ENCODE data around the gene SLC35F2.
A peak's percentile ranks its signal among the peaks of the same experiment; 100 is the strongest.

Gene SLC35F2

DNA sequence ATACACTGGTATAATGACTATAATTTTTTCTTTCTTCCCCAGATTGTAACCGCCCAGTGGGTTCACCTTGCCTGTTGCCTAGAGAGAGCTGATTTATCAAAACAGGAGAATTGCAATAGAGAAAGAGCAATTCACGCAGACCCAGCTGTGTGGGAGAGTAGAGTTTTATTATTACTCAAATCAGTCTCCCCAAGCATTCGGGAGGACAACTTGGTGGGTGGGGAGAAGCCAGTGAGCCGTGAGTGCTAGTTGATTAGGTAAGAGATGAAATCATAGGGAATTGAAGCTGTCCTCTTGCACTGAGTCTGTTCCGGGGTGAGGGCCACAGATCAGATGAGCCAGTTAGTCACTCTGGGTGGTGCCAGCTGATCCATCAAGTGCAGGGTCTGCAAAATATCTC lies 73.2 kb downstream of the SLC35F2 start:
- TF ChIP-seq ISL1 (CRISPR knock-in tag; IDR thresholded peaks at IDR 0.05): peak; percentile 19; the same call in 1 of the 2 replicates
- no peak for TF ChIP-seq ARNTL (CRISPR knock-in tag; IDR thresholded peaks at IDR 0.05; ENCODE audit: borderline replicate concordance, low read depth)
- ATAC-seq: no peak

DNA sequence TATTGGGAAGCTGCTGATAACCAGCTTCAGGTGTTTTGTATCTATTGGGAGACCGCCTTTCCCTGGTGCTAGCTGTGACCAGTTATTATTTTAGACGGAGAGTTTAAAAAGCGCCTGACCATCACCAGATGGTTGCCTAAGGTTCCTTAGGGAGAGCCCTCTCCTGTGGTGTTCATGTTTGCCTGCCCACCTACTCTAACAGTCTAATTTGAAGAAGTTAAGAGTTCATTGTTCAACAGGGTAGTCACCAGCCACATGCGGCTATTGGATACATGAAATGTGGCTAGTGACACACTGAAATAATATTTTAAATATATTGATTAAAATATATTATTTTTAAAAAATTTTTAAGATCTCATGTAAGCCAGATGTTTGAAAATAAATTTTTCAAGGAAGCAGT lies 75.5 kb downstream of the SLC35F2 start:
- ATAC-seq: no peak
- TF ChIP-seq ZNF8 (CRISPR knock-in tag; IDR thresholded peaks at IDR 0.05) (no peak), ESRRG (CRISPR knock-in tag; IDR thresholded peaks at IDR 0.05) (no peak), TCF4 (CRISPR knock-in tag; IDR thresholded peaks at IDR 0.05; ENCODE audit: borderline replicate concordance) (no peak), RARB (CRISPR knock-in tag; IDR thresholded peaks at IDR 0.05) (no peak), BACH2 (CRISPR knock-in tag; IDR thresholded peaks at IDR 0.05; ENCODE audit: borderline replicate concordance) (no peak), ZNF565 (CRISPR knock-in tag; conservative IDR thresholded peaks at IDR 0.05; ENCODE audit: low read depth) (no peak), ISL1 (CRISPR knock-in tag; IDR thresholded peaks at IDR 0.05) (no peak), ZFP3 (CRISPR knock-in tag; IDR thresholded peaks at IDR 0.05) (no peak), ZFP30 (CRISPR knock-in tag; IDR thresholded peaks at IDR 0.05) (no peak), PPARA (CRISPR knock-in tag; IDR thresholded peaks at IDR 0.05; ENCODE audit: borderline replicate concordance) (no peak), ZC3H10 (CRISPR knock-in tag; IDR thresholded peaks at IDR 0.05) (no peak), OSR1 (CRISPR knock-in tag; IDR thresholded peaks at IDR 0.05) (no peak), GLIS3 (CRISPR knock-in tag; IDR thresholded peaks at IDR 0.05) (no peak), TOX (CRISPR knock-in tag; IDR thresholded peaks at IDR 0.05; ENCODE audit: borderline replicate concordance) (no peak)
- TF ChIP-seq, protein P1, sequence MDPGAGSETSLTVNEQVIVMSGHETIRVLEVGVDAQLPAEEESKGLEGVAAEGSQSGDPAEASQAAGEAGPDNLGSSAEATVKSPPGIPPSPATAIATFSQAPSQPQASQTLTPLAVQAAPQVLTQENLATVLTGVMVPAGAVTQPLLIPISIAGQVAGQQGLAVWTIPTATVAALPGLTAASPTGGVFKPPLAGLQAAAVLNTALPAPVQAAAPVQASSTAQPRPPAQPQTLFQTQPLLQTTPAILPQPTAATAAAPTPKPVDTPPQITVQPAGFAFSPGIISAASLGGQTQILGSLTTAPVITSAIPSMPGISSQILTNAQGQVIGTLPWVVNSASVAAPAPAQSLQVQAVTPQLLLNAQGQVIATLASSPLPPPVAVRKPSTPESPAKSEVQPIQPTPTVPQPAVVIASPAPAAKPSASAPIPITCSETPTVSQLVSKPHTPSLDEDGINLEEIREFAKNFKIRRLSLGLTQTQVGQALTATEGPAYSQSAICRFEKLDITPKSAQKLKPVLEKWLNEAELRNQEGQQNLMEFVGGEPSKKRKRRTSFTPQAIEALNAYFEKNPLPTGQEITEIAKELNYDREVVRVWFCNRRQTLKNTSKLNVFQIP (CRISPR knock-in tag; IDR thresholded peaks at IDR 0.05; ENCODE audit: borderline replicate concordance, low read depth): no peak

DNA sequence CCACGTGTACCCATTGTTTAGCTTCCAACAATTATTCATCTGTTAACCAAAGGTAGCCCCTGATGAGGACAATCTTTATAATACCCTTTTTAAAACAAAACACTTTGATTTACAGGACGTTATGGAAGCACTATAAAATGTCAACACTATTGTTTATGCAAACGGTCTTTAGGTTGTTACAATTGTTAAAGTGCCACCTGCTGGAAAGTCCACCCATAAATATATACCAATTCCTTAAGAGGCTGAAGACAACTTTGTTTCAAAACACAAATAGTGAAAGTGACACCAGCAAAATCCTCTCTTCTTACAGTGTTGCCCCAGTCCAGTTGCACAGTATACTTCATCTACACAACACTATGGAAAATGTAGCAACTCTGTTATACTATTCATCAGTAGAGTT lies 77.8 kb downstream of the SLC35F2 start:
- TF ChIP-seq TCF4 (CRISPR knock-in tag; IDR thresholded peaks at IDR 0.05; ENCODE audit: borderline replicate concordance) (no peak), GLIS3 (CRISPR knock-in tag; IDR thresholded peaks at IDR 0.05) (no peak), TOX (CRISPR knock-in tag; IDR thresholded peaks at IDR 0.05; ENCODE audit: borderline replicate concordance) (no peak), RARB (CRISPR knock-in tag; IDR thresholded peaks at IDR 0.05) (no peak), SNAI2 (CRISPR knock-in tag; IDR thresholded peaks at IDR 0.05) (no peak), PPARA (CRISPR knock-in tag; IDR thresholded peaks at IDR 0.05; ENCODE audit: borderline replicate concordance) (no peak), ZFP30 (CRISPR knock-in tag; IDR thresholded peaks at IDR 0.05) (no peak), ZNF70 (CRISPR knock-in tag; IDR thresholded peaks at IDR 0.05) (no peak), ZFP3 (CRISPR knock-in tag; IDR thresholded peaks at IDR 0.05) (no peak)
- TF ChIP-seq, protein P2, sequence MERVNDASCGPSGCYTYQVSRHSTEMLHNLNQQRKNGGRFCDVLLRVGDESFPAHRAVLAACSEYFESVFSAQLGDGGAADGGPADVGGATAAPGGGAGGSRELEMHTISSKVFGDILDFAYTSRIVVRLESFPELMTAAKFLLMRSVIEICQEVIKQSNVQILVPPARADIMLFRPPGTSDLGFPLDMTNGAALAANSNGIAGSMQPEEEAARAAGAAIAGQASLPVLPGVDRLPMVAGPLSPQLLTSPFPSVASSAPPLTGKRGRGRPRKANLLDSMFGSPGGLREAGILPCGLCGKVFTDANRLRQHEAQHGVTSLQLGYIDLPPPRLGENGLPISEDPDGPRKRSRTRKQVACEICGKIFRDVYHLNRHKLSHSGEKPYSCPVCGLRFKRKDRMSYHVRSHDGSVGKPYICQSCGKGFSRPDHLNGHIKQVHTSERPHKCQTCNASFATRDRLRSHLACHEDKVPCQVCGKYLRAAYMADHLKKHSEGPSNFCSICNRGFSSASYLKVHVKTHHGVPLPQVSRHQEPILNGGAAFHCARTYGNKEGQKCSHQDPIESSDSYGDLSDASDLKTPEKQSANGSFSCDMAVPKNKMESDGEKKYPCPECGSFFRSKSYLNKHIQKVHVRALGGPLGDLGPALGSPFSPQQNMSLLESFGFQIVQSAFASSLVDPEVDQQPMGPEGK (CRISPR knock-in tag; IDR thresholded peaks at IDR 0.05; ENCODE audit: borderline replicate concordance): no peak
- TF ChIP-seq, protein P3, sequence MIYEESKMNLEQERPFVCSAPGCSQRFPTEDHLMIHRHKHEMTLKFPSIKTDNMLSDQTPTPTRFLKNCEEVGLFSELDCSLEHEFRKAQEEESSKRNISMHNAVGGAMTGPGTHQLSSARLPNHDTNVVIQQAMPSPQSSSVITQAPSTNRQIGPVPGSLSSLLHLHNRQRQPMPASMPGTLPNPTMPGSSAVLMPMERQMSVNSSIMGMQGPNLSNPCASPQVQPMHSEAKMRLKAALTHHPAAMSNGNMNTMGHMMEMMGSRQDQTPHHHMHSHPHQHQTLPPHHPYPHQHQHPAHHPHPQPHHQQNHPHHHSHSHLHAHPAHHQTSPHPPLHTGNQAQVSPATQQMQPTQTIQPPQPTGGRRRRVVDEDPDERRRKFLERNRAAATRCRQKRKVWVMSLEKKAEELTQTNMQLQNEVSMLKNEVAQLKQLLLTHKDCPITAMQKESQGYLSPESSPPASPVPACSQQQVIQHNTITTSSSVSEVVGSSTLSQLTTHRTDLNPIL (CRISPR knock-in tag; IDR thresholded peaks at IDR 0.05; ENCODE audit: low read depth): no peak
- TF ChIP-seq, protein P4, sequence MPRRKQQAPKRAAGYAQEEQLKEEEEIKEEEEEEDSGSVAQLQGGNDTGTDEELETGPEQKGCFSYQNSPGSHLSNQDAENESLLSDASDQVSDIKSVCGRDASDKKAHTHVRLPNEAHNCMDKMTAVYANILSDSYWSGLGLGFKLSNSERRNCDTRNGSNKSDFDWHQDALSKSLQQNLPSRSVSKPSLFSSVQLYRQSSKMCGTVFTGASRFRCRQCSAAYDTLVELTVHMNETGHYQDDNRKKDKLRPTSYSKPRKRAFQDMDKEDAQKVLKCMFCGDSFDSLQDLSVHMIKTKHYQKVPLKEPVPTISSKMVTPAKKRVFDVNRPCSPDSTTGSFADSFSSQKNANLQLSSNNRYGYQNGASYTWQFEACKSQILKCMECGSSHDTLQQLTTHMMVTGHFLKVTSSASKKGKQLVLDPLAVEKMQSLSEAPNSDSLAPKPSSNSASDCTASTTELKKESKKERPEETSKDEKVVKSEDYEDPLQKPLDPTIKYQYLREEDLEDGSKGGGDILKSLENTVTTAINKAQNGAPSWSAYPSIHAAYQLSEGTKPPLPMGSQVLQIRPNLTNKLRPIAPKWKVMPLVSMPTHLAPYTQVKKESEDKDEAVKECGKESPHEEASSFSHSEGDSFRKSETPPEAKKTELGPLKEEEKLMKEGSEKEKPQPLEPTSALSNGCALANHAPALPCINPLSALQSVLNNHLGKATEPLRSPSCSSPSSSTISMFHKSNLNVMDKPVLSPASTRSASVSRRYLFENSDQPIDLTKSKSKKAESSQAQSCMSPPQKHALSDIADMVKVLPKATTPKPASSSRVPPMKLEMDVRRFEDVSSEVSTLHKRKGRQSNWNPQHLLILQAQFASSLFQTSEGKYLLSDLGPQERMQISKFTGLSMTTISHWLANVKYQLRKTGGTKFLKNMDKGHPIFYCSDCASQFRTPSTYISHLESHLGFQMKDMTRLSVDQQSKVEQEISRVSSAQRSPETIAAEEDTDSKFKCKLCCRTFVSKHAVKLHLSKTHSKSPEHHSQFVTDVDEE (CRISPR knock-in tag; IDR thresholded peaks at IDR 0.05): no peak
- ATAC-seq: peak; percentile 40; the same call in 1 of the 3 replicates

DNA sequence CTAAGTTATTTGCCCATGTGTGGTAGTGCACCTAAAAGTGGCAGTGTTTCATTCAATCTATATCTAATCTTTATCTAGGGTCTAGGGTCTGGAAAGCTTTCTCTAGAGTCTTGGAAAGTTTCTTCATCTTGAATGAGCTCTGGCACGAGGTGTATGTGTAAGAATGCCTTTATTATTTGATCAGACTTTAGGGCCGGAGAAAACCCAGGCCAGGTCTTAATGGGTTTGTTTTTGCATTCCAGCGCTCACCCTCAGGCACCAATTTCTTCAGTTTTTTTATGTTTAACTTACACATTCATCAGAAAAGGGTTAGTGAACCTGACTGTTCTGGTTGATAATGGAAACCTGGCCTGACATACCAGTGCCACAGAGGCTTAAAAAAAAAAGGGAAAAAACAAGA lies 78.5 kb downstream of the SLC35F2 start:
- no peak for ATAC-seq
- TF ChIP-seq ISL1 (CRISPR knock-in tag; IDR thresholded peaks at IDR 0.05): peak; percentile 85
- TF ChIP-seq, protein P3 (CRISPR knock-in tag; IDR thresholded peaks at IDR 0.05; ENCODE audit: low read depth): no peak

Data from SK-N-SH treated with all-trans-retinoic acid at 6 μM for 48 hours (cell line).